ENCODE measurements around the gene MRPS18B. TPM values are rescaled to one million over a fixed set of nuclear protein-coding genes. Genes with fewer than 3 reads are reported as not detected.

The MRPS18B gene
- polyA plus RNA-seq, 1 donor from 2014 or later = 77.7 TPM

- peaks cover 15% of the 10 kb centered on the region for H3K36me3 ChIP-seq (ENCODE audit: insufficient read depth, low read length)
- no peaks in the 10 kb centered on the region for H3K9me2 ChIP-seq (ENCODE audit: insufficient read depth, low read length)
- no peaks in the 10 kb centered on the region for H3K79me2 ChIP-seq (replicated peaks; ENCODE audit: insufficient read depth, low read length)
- H3K27ac ChIP-seq (ENCODE audit: low read length) = no peak overlapping the region
- H3K4me3 ChIP-seq (ENCODE audit: low read length) = no peak overlapping the region
- TF ChIP-seq EP300 (conservative IDR thresholded peaks at IDR 0.05; ENCODE audit: poor library complexity, severe bottlenecking) (no peak), TAF1 (IDR thresholded peaks at IDR 0.05; ENCODE audit: low read depth) (no peak), SMC3 (conservative IDR thresholded peaks at IDR 0.05; ENCODE audit: poor library complexity) (no peak), RAD21 (conservative IDR thresholded peaks at IDR 0.05) (no peak)
- no peaks in the 10 kb centered on the region for H3F3A ChIP-seq (ENCODE audit: insufficient read depth, low read length, poor library complexity, severe bottlenecking)
- H3K9me3 ChIP-seq (ENCODE audit: low read length) = no peaks in the 10 kb centered on the region
- no peaks in the 10 kb centered on the region for H3K27me3 ChIP-seq (ENCODE audit: insufficient read depth, low read depth, low read length)
- H3K9ac ChIP-seq (ENCODE audit: low read length) = no peak overlapping the region
- H3K4me2 ChIP-seq (ENCODE audit: low read length) = no peak overlapping the region
- peaks cover 4% of the 10 kb centered on the region for H4K20me1 ChIP-seq (ENCODE audit: insufficient read depth)
- H2AFZ ChIP-seq (ENCODE audit: low read depth, low read length) = no peak overlapping the region
Measured at GRCh38 chr6:30601436-30601814, 16.2 kb upstream of the MRPS18B start.

- Histone ChIP-seq H4K20me1 (ENCODE audit: insufficient read depth) (peaks cover 4% of the 10 kb centered on the region), H3K27me3 (ENCODE audit: insufficient read depth, low read depth, low read length) (no peaks in the 10 kb centered on the region), H3K4me2 (ENCODE audit: low read length) (no peak overlapping the region), H3K9me2 (ENCODE audit: insufficient read depth, low read length) (no peaks in the 10 kb centered on the region), H3K9ac (ENCODE audit: low read length) (no peak overlapping the region), H2AFZ (ENCODE audit: low read depth, low read length) (no peak overlapping the region), H3F3A (ENCODE audit: insufficient read depth, low read length, poor library complexity, severe bottlenecking) (no peaks in the 10 kb centered on the region), H3K4me3 (ENCODE audit: low read length) (no peak overlapping the region), H3K36me3 (ENCODE audit: insufficient read depth, low read length) (peaks cover 19% of the 10 kb centered on the region), H3K79me2 (replicated peaks; ENCODE audit: insufficient read depth, low read length) (no peaks in the 10 kb centered on the region), H3K27ac (ENCODE audit: low read length) (no peak overlapping the region), H3K9me3 (ENCODE audit: low read length) (no peaks in the 10 kb centered on the region)
- TF ChIP-seq CTCF (IDR thresholded peaks at IDR 0.05; ENCODE audit: poor library complexity, severe bottlenecking) = no peak
- TF ChIP-seq POLR2AphosphoS5 (IDR thresholded peaks at IDR 0.05) = peak; percentile 4
- no peak for TF ChIP-seq MXI1 (conservative IDR thresholded peaks at IDR 0.05; ENCODE audit: poor library complexity, severe bottlenecking)
Measured at GRCh38 chr6:30601815-30602641, 15.6 kb upstream of the MRPS18B start.

- TF ChIP-seq CTCF (IDR thresholded peaks at IDR 0.05; ENCODE audit: poor library complexity, severe bottlenecking) = no peak
- peak; percentile 3 for TF ChIP-seq POLR2AphosphoS5 (IDR thresholded peaks at IDR 0.05)
- no peak for TF ChIP-seq EZH2 (IDR thresholded peaks at IDR 0.05; ENCODE audit: borderline replicate concordance, insufficient read depth, low read length, poor library complexity, severe bottlenecking)
- TF ChIP-seq EP300 (conservative IDR thresholded peaks at IDR 0.05; ENCODE audit: poor library complexity, severe bottlenecking) = no peak
- TF ChIP-seq MXI1 (conservative IDR thresholded peaks at IDR 0.05; ENCODE audit: poor library complexity, severe bottlenecking) = no peak
- no peak for TF ChIP-seq TAF1 (IDR thresholded peaks at IDR 0.05; ENCODE audit: low read depth)
- TF ChIP-seq RAD21 (conservative IDR thresholded peaks at IDR 0.05) = no peak
- TF ChIP-seq SMC3 (conservative IDR thresholded peaks at IDR 0.05; ENCODE audit: poor library complexity) = no peak
- TF ChIP-seq REST (IDR thresholded peaks at IDR 0.05; ENCODE audit: borderline replicate concordance) = no peak
- Histone ChIP-seq H3K27ac (ENCODE audit: low read length) (no peak overlapping the region), H4K20me1 (ENCODE audit: insufficient read depth) (peaks cover 4% of the 10 kb centered on the region)
Measured at GRCh38 chr6:30603961-30604360, 13.7 kb upstream of the MRPS18B start.

More at GRCh38 chr6:30603961-30604360, 13.7 kb upstream of the MRPS18B start:
- H3K9ac ChIP-seq (ENCODE audit: low read length) = no peak overlapping the region
- H3K27me3 ChIP-seq (ENCODE audit: insufficient read depth, low read depth, low read length) = no peaks in the 10 kb centered on the region
- no peaks in the 10 kb centered on the region for H3K9me3 ChIP-seq (ENCODE audit: low read length)
- no peaks in the 10 kb centered on the region for H3K79me2 ChIP-seq (replicated peaks; ENCODE audit: insufficient read depth, low read length)
- peaks cover 19% of the 10 kb centered on the region for H3K36me3 ChIP-seq (ENCODE audit: insufficient read depth, low read length)
- H3K9me2 ChIP-seq (ENCODE audit: insufficient read depth, low read length) = no peaks in the 10 kb centered on the region
- H3K4me3 ChIP-seq (ENCODE audit: low read length) = no peak overlapping the region
- no peaks in the 10 kb centered on the region for H3F3A ChIP-seq (ENCODE audit: insufficient read depth, low read length, poor library complexity, severe bottlenecking)
- H3K4me2 ChIP-seq (ENCODE audit: low read length) = no peak overlapping the region
- H2AFZ ChIP-seq (ENCODE audit: low read depth, low read length) = no peak overlapping the region
